ENCODE measurements around the gene ANLN. TPM values are rescaled to one million over a fixed set of nuclear protein-coding genes. Genes with fewer than 3 reads are reported as not detected.

The ANLN gene
- polyA plus RNA-seq, 1 donor (not counting 4 experiments of a cell fraction or from before 2014, with no cell fraction given) = 65.8 TPM

DNA sequence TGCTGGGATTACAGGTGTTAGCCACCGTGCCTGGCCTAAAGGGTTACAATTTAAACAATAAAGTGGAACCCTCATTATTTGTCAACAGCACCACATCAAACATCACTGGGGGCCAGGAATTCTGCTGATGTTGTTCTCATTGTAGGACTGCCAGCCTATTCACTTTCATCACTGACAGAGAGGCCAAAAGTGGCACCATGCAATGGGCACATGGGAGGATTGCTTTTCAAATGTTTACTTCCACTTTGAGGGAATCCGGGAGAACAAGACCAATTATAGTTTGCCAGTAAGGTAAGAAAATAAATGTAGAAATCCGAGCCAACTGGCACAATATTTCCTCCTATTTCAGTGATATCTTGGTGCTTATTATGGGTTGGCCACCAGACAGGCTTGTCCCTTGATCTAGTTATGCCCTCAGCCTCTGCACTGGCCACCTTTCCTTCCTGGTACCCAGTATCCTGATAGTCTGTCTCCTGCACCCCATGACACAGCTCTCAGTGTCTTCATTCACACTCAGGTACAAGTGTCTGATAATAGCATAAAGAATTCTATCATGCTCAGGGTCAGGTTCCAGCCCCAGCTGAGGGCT lies 82.6 kb downstream of the ANLN start:
- Histone ChIP-seq H3K9ac (ENCODE audit: control insufficient read depth, extremely low read depth, insufficient read depth, low read length) (no peak overlapping the region), H3K27ac (ENCODE audit: control insufficient read depth, insufficient read depth, low read length) (no peak overlapping the region), H3K79me2 (ENCODE audit: control insufficient read depth, insufficient read depth, low read length) (no peaks in the 10 kb centered on the region), H3K36me3 (ENCODE audit: control insufficient read depth in 2 of 2, extremely low read depth in 1 of 2, insufficient read depth in 2 of 2, low read length in 2 of 2) (no peaks in the 10 kb centered on the region), H3K4me3 (ENCODE audit: control insufficient read depth in 2 of 3, extremely low read depth in 1 of 3, insufficient read depth in 2 of 3, low read depth in 1 of 3, low read length in 3 of 3) (no peak overlapping the region), H3K9me1 (ENCODE audit: control insufficient read depth, extremely low read depth, insufficient read depth, low read length) (no peaks in the 10 kb centered on the region), H3K9me3 (ENCODE audit: control insufficient read depth, low read depth, low read length) (no peaks in the 10 kb centered on the region), H2AFZ (ENCODE audit: control insufficient read depth, low read length) (no peak overlapping the region), H3K4me2 (ENCODE audit: control insufficient read depth, extremely low read depth, insufficient read depth, low read depth, low read length) (no peak overlapping the region), H3K4me1 (ENCODE audit: control insufficient read depth, extremely low read depth, insufficient read depth, low read length) (peaks cover 17% of the 10 kb centered on the region), H3K27me3 (ENCODE audit: control insufficient read depth, extremely low read depth, insufficient read depth, low read length) (no peaks in the 10 kb centered on the region), H4K20me1 (ENCODE audit: control insufficient read depth, extremely low read depth, insufficient read depth, low read length) (no peaks in the 10 kb centered on the region)
- dilution Hi-C loops (cut with MboI; ENCODE audit: extremely low pct_ligation_motif_present, low sequenced_read_pairs) = no loop called here
- DNase-seq (ENCODE audit: low read depth, low spot score) (no peak), FAIRE-seq (no peak)
- no peak for TF ChIP-seq EZH2 (IDR thresholded peaks at IDR 0.05; ENCODE audit: low read length)
- TF ChIP-seq, protein P1, sequence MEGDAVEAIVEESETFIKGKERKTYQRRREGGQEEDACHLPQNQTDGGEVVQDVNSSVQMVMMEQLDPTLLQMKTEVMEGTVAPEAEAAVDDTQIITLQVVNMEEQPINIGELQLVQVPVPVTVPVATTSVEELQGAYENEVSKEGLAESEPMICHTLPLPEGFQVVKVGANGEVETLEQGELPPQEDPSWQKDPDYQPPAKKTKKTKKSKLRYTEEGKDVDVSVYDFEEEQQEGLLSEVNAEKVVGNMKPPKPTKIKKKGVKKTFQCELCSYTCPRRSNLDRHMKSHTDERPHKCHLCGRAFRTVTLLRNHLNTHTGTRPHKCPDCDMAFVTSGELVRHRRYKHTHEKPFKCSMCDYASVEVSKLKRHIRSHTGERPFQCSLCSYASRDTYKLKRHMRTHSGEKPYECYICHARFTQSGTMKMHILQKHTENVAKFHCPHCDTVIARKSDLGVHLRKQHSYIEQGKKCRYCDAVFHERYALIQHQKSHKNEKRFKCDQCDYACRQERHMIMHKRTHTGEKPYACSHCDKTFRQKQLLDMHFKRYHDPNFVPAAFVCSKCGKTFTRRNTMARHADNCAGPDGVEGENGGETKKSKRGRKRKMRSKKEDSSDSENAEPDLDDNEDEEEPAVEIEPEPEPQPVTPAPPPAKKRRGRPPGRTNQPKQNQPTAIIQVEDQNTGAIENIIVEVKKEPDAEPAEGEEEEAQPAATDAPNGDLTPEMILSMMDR (optimal IDR thresholded peaks at IDR 0.05 in 1 of 3, IDR thresholded peaks at IDR 0.05 in 1 of 3, conservative IDR thresholded peaks at IDR 0.05 in 1 of 3; ENCODE audit: extremely low read depth in 1 of 3, insufficient read depth in 2 of 3, low read length in 3 of 3) = no peak

GRCh38 chr7:36473454-36474282 lies 84.0 kb downstream of the ANLN start:
- H3K9me1 ChIP-seq (ENCODE audit: control insufficient read depth, extremely low read depth, insufficient read depth, low read length) = no peaks in the 10 kb centered on the region
- no peak for TF ChIP-seq EZH2 (IDR thresholded peaks at IDR 0.05; ENCODE audit: low read length)
- TF ChIP-seq, protein P1 (optimal IDR thresholded peaks at IDR 0.05 in 1 of 3, IDR thresholded peaks at IDR 0.05 in 1 of 3, conservative IDR thresholded peaks at IDR 0.05 in 1 of 3; ENCODE audit: extremely low read depth in 1 of 3, insufficient read depth in 2 of 3, low read length in 3 of 3) = peak; percentile 54 to 66 (median 59)
- H3K79me2 ChIP-seq (ENCODE audit: control insufficient read depth, insufficient read depth, low read length) = no peaks in the 10 kb centered on the region
- FAIRE-seq (peak; percentile 93), DNase-seq (ENCODE audit: low read depth, low spot score) (peak; percentile 81)
- peak overlapping the region; percentile 52 for H3K27ac ChIP-seq (ENCODE audit: control insufficient read depth, insufficient read depth, low read length)
- no peaks in the 10 kb centered on the region for H3K27me3 ChIP-seq (ENCODE audit: control insufficient read depth, extremely low read depth, insufficient read depth, low read length)
- peaks cover 17% of the 10 kb centered on the region for H3K4me1 ChIP-seq (ENCODE audit: control insufficient read depth, extremely low read depth, insufficient read depth, low read length)
- H3K9me3 ChIP-seq (ENCODE audit: control insufficient read depth, low read depth, low read length) = no peaks in the 10 kb centered on the region
- dilution Hi-C loops (cut with MboI; ENCODE audit: extremely low pct_ligation_motif_present, low sequenced_read_pairs) = no loop called here
- no peak overlapping the region for H3K9ac ChIP-seq (ENCODE audit: control insufficient read depth, extremely low read depth, insufficient read depth, low read length)
- H2AFZ ChIP-seq (ENCODE audit: control insufficient read depth, low read length) = peak overlapping the region; percentile 76
- H4K20me1 ChIP-seq (ENCODE audit: control insufficient read depth, extremely low read depth, insufficient read depth, low read length) = no peaks in the 10 kb centered on the region
- no peak overlapping the region for H3K4me3 ChIP-seq (ENCODE audit: control insufficient read depth in 2 of 3, extremely low read depth in 1 of 3, insufficient read depth in 2 of 3, low read depth in 1 of 3, low read length in 3 of 3)
- no peaks in the 10 kb centered on the region for H3K36me3 ChIP-seq (ENCODE audit: control insufficient read depth in 2 of 2, extremely low read depth in 1 of 2, insufficient read depth in 2 of 2, low read length in 2 of 2)
- peak overlapping the region; percentile 72 for H3K4me2 ChIP-seq (ENCODE audit: control insufficient read depth, extremely low read depth, insufficient read depth, low read depth, low read length)

Data from keratinocyte (primary cell).